A549 (cell line): ENCODE data around the gene PPP1R3C. TPM values are rescaled to one million over a fixed set of nuclear protein-coding genes. Genes with fewer than 3 reads are reported as not detected.
A peak's percentile ranks its signal among the peaks of the same experiment; 100 is the strongest.

Experiments
- ATAC-seq, 2 experiments: fragments of 200-7000 bp in 1 of 2; fragments of >200 bp in 1 of 2; cut with Nextera tagmentation in 1 of 2; cut with Tn5 transposase in 1 of 2; 3 replicates each; pipeline versions ENCODE4 v1.8.0 to v1.9.1; 2018 to 2020; ENCODE audit warnings: mild to moderate bottlenecking in 1 of 2, moderate library complexity in 1 of 2
- CTCF ChIA-PET: fragments of 300-600 bp; sonication (Branson Sonifier 250); formaldehyde crosslinking; extraction: SDS; loops from one replicate; lab custom pipeline; 2021; ENCODE audit warnings: antibody characterized with exemption, inconsistent platforms; lab: Yijun Ruan, JAX
- POLR2A ChIA-PET: fragments of 350-600 bp; formaldehyde crosslinking; extraction: SDS; loops from one replicate; lab custom pipeline; 2021; ENCODE audit warnings: antibody characterized with exemption, inconsistent platforms; lab: Yijun Ruan, JAX
- DNase-seq, 2 experiments: peaks; one replicate each; pipeline versions ENCODE4 v3.0.0 to v3.0.0-alpha.2; 2011 to 2016; ENCODE audit warnings: low read depth in 1 of 2, low spot score in 1 of 2
- FAIRE-seq: peaks from 2 replicates; lab custom pipeline; 2011; peaks lifted over from hg19 to GRCh38; lab: Jason Lieb, UNC
- H3K27ac ChIP-seq, 2 experiments: fragments of >200 bp; sonication (Bioruptor Twin); formaldehyde crosslinking; 3 replicates each; pipeline ENCODE4 v1.5.1; 2016 to 2017
- H3K4me1 ChIP-seq: fragments of >200 bp; sonication (Bioruptor Twin); formaldehyde crosslinking; 3 replicates; pipeline ENCODE4 v1.6.1; 2016
- H3K4me2 ChIP-seq: fragments of >200 bp; sonication (Bioruptor Twin); formaldehyde crosslinking; 3 replicates; pipeline ENCODE4 v1.6.1; 2016
- H3K4me3 ChIP-seq: fragments of >200 bp; sonication (Bioruptor Twin); formaldehyde crosslinking; 3 replicates; pipeline ENCODE4 v1.5.1; 2016
- H3K9me3 ChIP-seq: fragments of >200 bp; sonication (Bioruptor Twin); formaldehyde crosslinking; 3 replicates; pipeline ENCODE4 v1.6.1; 2016
- BHLHE40 ChIP-seq: IDR thresholded peaks from 2 replicates; pipeline ENCODE4 v1.6.1; 2012; ENCODE audit warnings: low read depth, low read length, inconsistent platforms
- CBX2 ChIP-seq: fragments of 200-600 bp; sonication (generic); IDR thresholded peaks from 2 replicates; pipeline ENCODE4 v1.6.1; 2016; ENCODE audit warnings: low read depth, mild to moderate bottlenecking, borderline replicate concordance
- EHF ChIP-seq: fragments of 250-450 bp; sonication (Bioruptor Pico); IDR thresholded peaks from 2 replicates; pipeline ENCODE4 v1.5.0; 2020; ENCODE audit warnings: mild to moderate bottlenecking
- EHMT2 ChIP-seq: fragments of 200-600 bp; sonication (generic); IDR thresholded peaks from 2 replicates; pipeline ENCODE4 v1.6.1; 2016; ENCODE audit warnings: antibody characterized with exemption, low read depth, mild to moderate bottlenecking, moderate library complexity
- FOSB ChIP-seq: fragments of 250-450 bp; sonication (Bioruptor Pico); IDR thresholded peaks from 2 replicates; pipeline ENCODE4 v1.5.0; 2020; ENCODE audit warnings: mild to moderate bottlenecking, moderate library complexity
- FOSL2 ChIP-seq, 2 experiments: fragments of 450-650 bp in 1 of 2; fragments of >200 bp in 1 of 2; sonication (Bioruptor Twin) in 1 of 2; formaldehyde crosslinking; IDR thresholded peaks; 2 replicates each; pipeline versions ENCODE4 v1.5.0 to v1.6.1; 2016 to 2020; ENCODE audit warnings: mild to moderate bottlenecking in 1 of 2, moderate library complexity in 1 of 2
- HDAC2 ChIP-seq: fragments of 200-600 bp; sonication (generic); IDR thresholded peaks from 2 replicates; pipeline ENCODE4 v1.6.1; 2016
- HOXA7 ChIP-seq: fragments of 250-450 bp; sonication (Bioruptor Pico); IDR thresholded peaks from 2 replicates; pipeline ENCODE4 v1.5.0; 2020; ENCODE audit warnings: mild to moderate bottlenecking, moderate library complexity
- JUN ChIP-seq, 2 experiments: fragments of >200 bp; sonication (Bioruptor Twin); formaldehyde crosslinking; IDR thresholded peaks; 2 replicates in 1 of 2; 3 replicates in 1 of 2; pipeline ENCODE4 v1.6.1; 2016 to 2017
- KDM5A ChIP-seq: fragments of 200-600 bp; sonication (generic); IDR thresholded peaks from 2 replicates; pipeline ENCODE4 v1.6.1; 2016; ENCODE audit warnings: antibody characterized with exemption, mild to moderate bottlenecking
- MAZ ChIP-seq: fragments of 150-350 bp; IDR thresholded peaks from 2 replicates; pipeline ENCODE4 v1.6.1; 2014; ENCODE audit warnings: antibody characterized with exemption, low read depth, low read length, borderline replicate concordance
- NPAS2 ChIP-seq: fragments of 250-450 bp; sonication (Bioruptor Pico); IDR thresholded peaks from 2 replicates; pipeline ENCODE4 v1.8.0; 2022; ENCODE audit warnings: mild to moderate bottlenecking, moderate library complexity, borderline replicate concordance
- POLR2AphosphoS2 ChIP-seq: conservative IDR thresholded peaks from 2 replicates; pipeline ENCODE4 v1.6.1; 2012; ENCODE audit warnings: low read length, improper control_type of control experiment, inconsistent platforms
- RAD21 ChIP-seq, 2 experiments: fragments of >200 bp in 1 of 2; sonication (Bioruptor Twin) in 1 of 2; formaldehyde crosslinking in 1 of 2; IDR thresholded peaks in 1 of 2; conservative IDR thresholded peaks in 1 of 2; 2 replicates in 1 of 2; 3 replicates in 1 of 2; pipeline ENCODE4 v1.6.1; 2012 to 2018; ENCODE audit warnings: inconsistent platforms in 1 of 2
- RARB ChIP-seq: fragments of 250-450 bp; sonication (Bioruptor Pico); IDR thresholded peaks from 2 replicates; pipeline ENCODE4 v1.8.0; 2021; ENCODE audit warnings: mild to moderate bottlenecking, moderate library complexity
- RCOR1 ChIP-seq: fragments of 150-350 bp; IDR thresholded peaks from 2 replicates; pipeline ENCODE4 v1.6.1; 2014; ENCODE audit warnings: antibody characterized with exemption, low read length, low read depth
- RNF2 ChIP-seq: fragments of 200-600 bp; sonication (generic); IDR thresholded peaks from 2 replicates; pipeline ENCODE4 v1.6.1; 2016; ENCODE audit warnings: low read depth, mild to moderate bottlenecking, antibody characterized with exemption, moderate library complexity, borderline replicate concordance
- SMC3 ChIP-seq: fragments of >200 bp; sonication (Bioruptor Twin); formaldehyde crosslinking; IDR thresholded peaks from 3 replicates; pipeline ENCODE4 v1.6.1; 2018; ENCODE audit warnings: inconsistent platforms
- TFCP2L1 ChIP-seq: fragments of 250-450 bp; sonication (Bioruptor Pico); IDR thresholded peaks from 2 replicates; pipeline ENCODE4 v1.5.0; 2021; ENCODE audit warnings: mild to moderate bottlenecking
- ZFP36 ChIP-seq: fragments of 450-650 bp; IDR thresholded peaks from 2 replicates; pipeline ENCODE4 v1.6.1; 2014; ENCODE audit warnings: borderline replicate concordance; ENCODE audit not compliant: partially characterized antibody
- WGBS: methylation state at CpG from one replicate; pipeline ENCODE4 v1.1.6; 2017; ENCODE audit errors: missing lambda C conversion rate; 5-methylcytosine and 5-hydroxymethylcytosine counted together
- polyA plus RNA-seq, 4 experiments: library from polyadenylated mRNA; depleted of rRNA in 3 of 4; stranded (reverse); fragments of >200 nt; fragmentation: RNase III in 1 of 4; extraction: RNeasy Plus Mini Kit Qiagen cat#74134 plus additional on column Dnase treatment in 1 of 4; gene quantifications; 2 replicates in 3 of 4; 3 replicates in 1 of 4; pipeline ENCODE4 v1.2.3, GENCODE V29; 2011 to 2017
- TF ChIP-seq, protein P1 (sequence below): fragments of 150-350 bp; IDR thresholded peaks from 2 replicates; pipeline ENCODE4 v1.6.1; 2014; ENCODE audit warnings: low read depth, mild to moderate bottlenecking, low read length
- TF ChIP-seq, protein P2 (sequence below): fragments of 450-650 bp; IDR thresholded peaks from 2 replicates; pipeline ENCODE4 v1.6.1; 2014; ENCODE audit warnings: antibody characterized with exemption
- TF ChIP-seq, protein P3 (sequence below): fragments of >200 bp; sonication (Bioruptor Twin); formaldehyde crosslinking; IDR thresholded peaks from 3 replicates; pipeline ENCODE4 v1.6.1; 2016
- TF ChIP-seq, protein P4 (sequence below): fragments of >200 bp; sonication (Bioruptor Twin); formaldehyde crosslinking; IDR thresholded peaks from 2 replicates; pipeline ENCODE4 v1.6.1; 2016
- TF ChIP-seq, protein P5 (sequence below): IDR thresholded peaks from 2 replicates; pipeline ENCODE4 v1.6.1; 2012
- TF ChIP-seq, protein P6 (sequence below): fragments of 200-600 bp; sonication (generic); IDR thresholded peaks from 2 replicates; pipeline ENCODE4 v1.6.1; 2016; ENCODE audit warnings: antibody characterized with exemption, mild to moderate bottlenecking, moderate library complexity

The PPP1R3C gene
- polyA plus RNA-seq, 2 of the 4 experiments (the other 2 are of a cell fraction) = 10.5 to 20.0 TPM

DNA sequence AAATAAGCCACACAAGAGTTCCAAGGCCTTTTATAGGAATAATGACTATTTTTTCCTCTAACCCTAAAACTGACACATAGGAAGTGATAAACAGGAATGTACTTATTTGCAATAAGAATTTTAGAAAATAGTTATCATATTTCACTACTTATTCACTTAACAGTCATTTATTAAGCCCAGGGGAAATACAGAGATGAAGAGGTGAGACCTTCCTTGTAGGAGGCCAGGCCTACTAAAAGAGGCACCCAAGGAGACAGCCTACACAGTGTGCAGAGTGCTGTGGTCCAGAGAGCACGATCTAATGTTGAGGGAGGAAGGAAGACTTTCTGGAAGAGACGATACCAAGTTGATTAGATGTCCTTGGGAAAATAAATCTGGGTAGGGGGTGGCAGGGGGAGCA is 45.0 kb upstream of the PPP1R3C start:
- CTCF ChIA-PET = no interaction called here
- WGBS = 58% methylated on average over 2 of the region's 2 CpGs
- H3K27ac ChIP-seq = no peak overlapping the region
- DNase-seq (no peak), ATAC-seq (no peak), FAIRE-seq (no peak)
- no peak overlapping the region for H3K4me3 ChIP-seq
- POLR2A ChIA-PET = no interaction called here
- TF ChIP-seq RNF2 (no peak), NPAS2 (CRISPR knock-in tag) (no peak), HDAC2 (no peak), FOSB (no peak), CBX2 (no peak), BHLHE40 (no peak)
- H3K4me2 ChIP-seq = no peak overlapping the region
- H3K9me3 ChIP-seq = no peaks in the 10 kb centered on the region
- no peaks in the 10 kb centered on the region for H3K4me1 ChIP-seq

DNA sequence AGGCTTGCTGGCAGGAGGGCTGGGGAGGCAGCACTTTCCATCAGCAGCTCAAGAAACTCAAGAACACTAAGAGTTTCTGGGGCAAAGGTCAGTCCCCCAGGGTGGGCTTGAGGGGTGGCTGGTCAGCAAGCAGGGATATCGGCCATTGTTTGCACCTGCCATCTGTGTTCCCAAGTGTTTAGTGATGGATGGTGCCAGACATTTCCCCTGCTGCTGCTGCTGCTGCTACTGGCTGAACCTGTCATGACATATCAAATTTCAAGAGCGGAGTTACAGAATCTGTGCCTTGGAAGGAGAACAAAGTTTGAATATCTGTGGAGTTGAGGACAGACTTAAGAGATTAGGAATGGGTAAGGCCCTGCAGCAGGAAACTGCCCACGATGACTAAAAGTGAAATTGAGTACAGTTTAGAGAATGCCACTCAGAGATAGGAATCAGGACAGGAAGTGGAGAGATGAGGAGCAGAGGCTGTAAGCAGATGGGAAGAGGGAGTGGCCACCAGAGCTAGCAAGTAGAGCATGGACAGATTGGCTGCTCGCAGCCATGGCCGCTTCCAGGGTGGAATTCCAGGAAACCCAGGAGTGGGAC is 39.2 kb upstream of the PPP1R3C start:
- Histone ChIP-seq H3K9me3 (no peaks in the 10 kb centered on the region), H3K4me1 (no peaks in the 10 kb centered on the region), H3K4me3 (no peak overlapping the region), H3K4me2 (no peak overlapping the region)
- ATAC-seq = peak in 1 of 2 experiments; percentile 69; a peak in 3 of 6 replicates
- 71% methylated on average over 5 of the region's 5 CpGs for WGBS
- no peak for TF ChIP-seq POLR2AphosphoS2
- TF ChIP-seq KDM5A = no peak
- no peak for TF ChIP-seq RCOR1
- no peak for TF ChIP-seq RAD21 (conservative IDR thresholded peaks at IDR 0.05 in 1 of 2, IDR thresholded peaks at IDR 0.05 in 1 of 2)
- TF ChIP-seq FOSB = no peak
- TF ChIP-seq ZFP36 = no peak
- TF ChIP-seq EHF (CRISPR knock-in tag) = no peak
- TF ChIP-seq SMC3 = no peak
- TF ChIP-seq, protein P1, sequence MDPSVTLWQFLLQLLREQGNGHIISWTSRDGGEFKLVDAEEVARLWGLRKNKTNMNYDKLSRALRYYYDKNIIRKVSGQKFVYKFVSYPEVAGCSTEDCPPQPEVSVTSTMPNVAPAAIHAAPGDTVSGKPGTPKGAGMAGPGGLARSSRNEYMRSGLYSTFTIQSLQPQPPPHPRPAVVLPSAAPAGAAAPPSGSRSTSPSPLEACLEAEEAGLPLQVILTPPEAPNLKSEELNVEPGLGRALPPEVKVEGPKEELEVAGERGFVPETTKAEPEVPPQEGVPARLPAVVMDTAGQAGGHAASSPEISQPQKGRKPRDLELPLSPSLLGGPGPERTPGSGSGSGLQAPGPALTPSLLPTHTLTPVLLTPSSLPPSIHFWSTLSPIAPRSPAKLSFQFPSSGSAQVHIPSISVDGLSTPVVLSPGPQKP = no peak
- TF ChIP-seq BHLHE40 = no peak
- TF ChIP-seq, protein P2, sequence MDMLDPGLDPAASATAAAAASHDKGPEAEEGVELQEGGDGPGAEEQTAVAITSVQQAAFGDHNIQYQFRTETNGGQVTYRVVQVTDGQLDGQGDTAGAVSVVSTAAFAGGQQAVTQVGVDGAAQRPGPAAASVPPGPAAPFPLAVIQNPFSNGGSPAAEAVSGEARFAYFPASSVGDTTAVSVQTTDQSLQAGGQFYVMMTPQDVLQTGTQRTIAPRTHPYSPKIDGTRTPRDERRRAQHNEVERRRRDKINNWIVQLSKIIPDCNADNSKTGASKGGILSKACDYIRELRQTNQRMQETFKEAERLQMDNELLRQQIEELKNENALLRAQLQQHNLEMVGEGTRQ = no peak
- TF ChIP-seq FOSL2 (IDR thresholded peaks at IDR 0.05) = no peak
- TF ChIP-seq FOSL2 (CRISPR knock-in tag; IDR thresholded peaks at IDR 0.05) = no peak
- no peak for TF ChIP-seq JUN (IDR thresholded peaks at IDR 0.05)
- TF ChIP-seq, protein P3, sequence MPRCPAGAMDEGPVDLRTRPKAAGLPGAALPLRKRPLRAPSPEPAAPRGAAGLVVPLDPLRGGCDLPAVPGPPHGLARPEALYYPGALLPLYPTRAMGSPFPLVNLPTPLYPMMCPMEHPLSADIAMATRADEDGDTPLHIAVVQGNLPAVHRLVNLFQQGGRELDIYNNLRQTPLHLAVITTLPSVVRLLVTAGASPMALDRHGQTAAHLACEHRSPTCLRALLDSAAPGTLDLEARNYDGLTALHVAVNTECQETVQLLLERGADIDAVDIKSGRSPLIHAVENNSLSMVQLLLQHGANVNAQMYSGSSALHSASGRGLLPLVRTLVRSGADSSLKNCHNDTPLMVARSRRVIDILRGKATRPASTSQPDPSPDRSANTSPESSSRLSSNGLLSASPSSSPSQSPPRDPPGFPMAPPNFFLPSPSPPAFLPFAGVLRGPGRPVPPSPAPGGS = no peak
- TF ChIP-seq EHMT2 = no peak
- TF ChIP-seq MAZ = no peak
- TF ChIP-seq, all 56 proteins: peak for 0
- ChIA-PET POLR2A (no interaction called here), CTCF (interaction anchor here (1.0 kb wide), 1 partner anchor 22 kb away, joined by 3 read pairs; no protein-coding TSS in a partner anchor)
- no peak for DNase-seq
- H3K27ac ChIP-seq = no peak overlapping the region
- FAIRE-seq = no peak

DNA sequence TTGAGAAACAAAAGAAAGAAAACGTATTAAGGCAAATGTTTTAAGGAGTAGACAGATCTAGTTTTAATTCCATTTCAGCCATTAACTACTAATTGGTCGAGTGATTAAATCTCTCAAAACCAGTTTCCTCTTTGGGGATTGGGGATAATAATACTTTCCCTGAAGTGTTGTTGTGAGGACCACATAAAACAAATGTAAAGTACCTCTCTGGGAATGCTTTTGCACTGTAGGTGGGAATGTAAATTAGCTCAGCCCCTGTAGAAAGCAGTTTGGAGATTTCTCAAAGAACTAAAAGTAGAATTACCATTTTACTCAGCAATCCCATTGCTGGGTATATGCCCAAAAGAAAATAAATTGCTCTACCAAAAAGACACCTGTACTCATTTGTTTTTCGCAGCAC is 36.0 kb upstream of the PPP1R3C start:
- H3K4me1 ChIP-seq = no peaks in the 10 kb centered on the region
- TF ChIP-seq KDM5A (no peak), TFCP2L1 (CRISPR knock-in tag) (no peak), RARB (CRISPR knock-in tag) (no peak), HOXA7 (CRISPR knock-in tag) (no peak), RCOR1 (no peak), EHF (CRISPR knock-in tag) (no peak), FOSL2 (IDR thresholded peaks at IDR 0.05) (no peak), FOSL2 (CRISPR knock-in tag; IDR thresholded peaks at IDR 0.05) (no peak)
- TF ChIP-seq, protein P4, sequence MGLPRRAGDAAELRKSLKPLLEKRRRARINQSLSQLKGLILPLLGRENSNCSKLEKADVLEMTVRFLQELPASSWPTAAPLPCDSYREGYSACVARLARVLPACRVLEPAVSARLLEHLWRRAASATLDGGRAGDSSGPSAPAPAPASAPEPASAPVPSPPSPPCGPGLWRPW = no peak
- TF ChIP-seq, protein P5, sequence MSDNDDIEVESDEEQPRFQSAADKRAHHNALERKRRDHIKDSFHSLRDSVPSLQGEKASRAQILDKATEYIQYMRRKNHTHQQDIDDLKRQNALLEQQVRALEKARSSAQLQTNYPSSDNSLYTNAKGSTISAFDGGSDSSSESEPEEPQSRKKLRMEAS = no peak
- TF ChIP-seq, protein P6, sequence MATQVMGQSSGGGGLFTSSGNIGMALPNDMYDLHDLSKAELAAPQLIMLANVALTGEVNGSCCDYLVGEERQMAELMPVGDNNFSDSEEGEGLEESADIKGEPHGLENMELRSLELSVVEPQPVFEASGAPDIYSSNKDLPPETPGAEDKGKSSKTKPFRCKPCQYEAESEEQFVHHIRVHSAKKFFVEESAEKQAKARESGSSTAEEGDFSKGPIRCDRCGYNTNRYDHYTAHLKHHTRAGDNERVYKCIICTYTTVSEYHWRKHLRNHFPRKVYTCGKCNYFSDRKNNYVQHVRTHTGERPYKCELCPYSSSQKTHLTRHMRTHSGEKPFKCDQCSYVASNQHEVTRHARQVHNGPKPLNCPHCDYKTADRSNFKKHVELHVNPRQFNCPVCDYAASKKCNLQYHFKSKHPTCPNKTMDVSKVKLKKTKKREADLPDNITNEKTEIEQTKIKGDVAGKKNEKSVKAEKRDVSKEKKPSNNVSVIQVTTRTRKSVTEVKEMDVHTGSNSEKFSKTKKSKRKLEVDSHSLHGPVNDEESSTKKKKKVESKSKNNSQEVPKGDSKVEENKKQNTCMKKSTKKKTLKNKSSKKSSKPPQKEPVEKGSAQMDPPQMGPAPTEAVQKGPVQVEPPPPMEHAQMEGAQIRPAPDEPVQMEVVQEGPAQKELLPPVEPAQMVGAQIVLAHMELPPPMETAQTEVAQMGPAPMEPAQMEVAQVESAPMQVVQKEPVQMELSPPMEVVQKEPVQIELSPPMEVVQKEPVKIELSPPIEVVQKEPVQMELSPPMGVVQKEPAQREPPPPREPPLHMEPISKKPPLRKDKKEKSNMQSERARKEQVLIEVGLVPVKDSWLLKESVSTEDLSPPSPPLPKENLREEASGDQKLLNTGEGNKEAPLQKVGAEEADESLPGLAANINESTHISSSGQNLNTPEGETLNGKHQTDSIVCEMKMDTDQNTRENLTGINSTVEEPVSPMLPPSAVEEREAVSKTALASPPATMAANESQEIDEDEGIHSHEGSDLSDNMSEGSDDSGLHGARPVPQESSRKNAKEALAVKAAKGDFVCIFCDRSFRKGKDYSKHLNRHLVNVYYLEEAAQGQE = no peak
- TF ChIP-seq, all 56 proteins: peak for 0
- WGBS = 52% methylated on average over 3 of the region's 3 CpGs
- DNase-seq = no peak
- no peaks in the 10 kb centered on the region for H3K9me3 ChIP-seq
- ATAC-seq = no peak
- no peak overlapping the region for H3K27ac ChIP-seq
- no peak overlapping the region for H3K4me3 ChIP-seq
- no peak overlapping the region for H3K4me2 ChIP-seq
- no peak for FAIRE-seq
- CTCF ChIA-PET = no interaction called here
- POLR2A ChIA-PET = no interaction called here
